Coronary artery (tissue), 2 donors: ENCODE data around the gene GAD2.

Experiments
- DNase-seq: peaks from one replicate; pipeline ENCODE4 v3.0.0-alpha.2; 2017; ENCODE audit warnings: low spot score
- H3K27ac ChIP-seq, 2 donors: fragments of 200-600 bp; sonication (generic); one replicate each; pipeline ENCODE4 v1.5.1; 2016 to 2019
- H3K4me3 ChIP-seq: fragments of 200-600 bp; sonication (generic); 2 replicates; pipeline ENCODE4 v1.5.1; 2016; ENCODE audit warnings: mild to moderate bottlenecking, moderate library complexity
- TF ChIP-seq, protein P1 (sequence below): fragments of 200-600 bp; sonication (generic); IDR thresholded peaks from one replicate; pipeline ENCODE4 v1.5.1; 2019; ENCODE audit warnings: antibody characterized with exemption

Gene GAD2

DNA sequence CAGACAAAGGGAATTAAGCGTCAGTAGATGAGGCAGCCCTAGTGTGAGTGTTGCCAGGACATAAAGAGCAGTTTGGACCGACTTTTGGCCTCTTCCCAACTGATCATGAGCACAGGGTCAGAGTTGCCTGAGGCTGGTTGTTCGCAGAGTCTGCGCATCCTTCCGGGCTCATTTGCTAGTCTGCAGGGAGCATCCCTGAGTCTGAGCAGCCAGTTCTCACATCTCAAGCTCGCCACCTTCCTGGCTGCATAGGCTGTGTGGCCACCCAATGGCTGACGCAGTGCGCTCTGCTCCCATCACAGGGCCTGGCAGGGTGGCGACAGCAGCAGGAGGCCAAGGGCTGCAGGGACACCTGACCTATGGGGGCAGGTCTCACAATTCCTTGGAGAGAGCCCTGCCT lies 5.0 kb downstream of the GAD2 start:
- Histone ChIP-seq H3K27ac (no peak overlapping the region), H3K4me3 (no peak overlapping the region)
- DNase-seq = no peak
- TF ChIP-seq, protein P1, sequence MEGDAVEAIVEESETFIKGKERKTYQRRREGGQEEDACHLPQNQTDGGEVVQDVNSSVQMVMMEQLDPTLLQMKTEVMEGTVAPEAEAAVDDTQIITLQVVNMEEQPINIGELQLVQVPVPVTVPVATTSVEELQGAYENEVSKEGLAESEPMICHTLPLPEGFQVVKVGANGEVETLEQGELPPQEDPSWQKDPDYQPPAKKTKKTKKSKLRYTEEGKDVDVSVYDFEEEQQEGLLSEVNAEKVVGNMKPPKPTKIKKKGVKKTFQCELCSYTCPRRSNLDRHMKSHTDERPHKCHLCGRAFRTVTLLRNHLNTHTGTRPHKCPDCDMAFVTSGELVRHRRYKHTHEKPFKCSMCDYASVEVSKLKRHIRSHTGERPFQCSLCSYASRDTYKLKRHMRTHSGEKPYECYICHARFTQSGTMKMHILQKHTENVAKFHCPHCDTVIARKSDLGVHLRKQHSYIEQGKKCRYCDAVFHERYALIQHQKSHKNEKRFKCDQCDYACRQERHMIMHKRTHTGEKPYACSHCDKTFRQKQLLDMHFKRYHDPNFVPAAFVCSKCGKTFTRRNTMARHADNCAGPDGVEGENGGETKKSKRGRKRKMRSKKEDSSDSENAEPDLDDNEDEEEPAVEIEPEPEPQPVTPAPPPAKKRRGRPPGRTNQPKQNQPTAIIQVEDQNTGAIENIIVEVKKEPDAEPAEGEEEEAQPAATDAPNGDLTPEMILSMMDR = no peak

DNA sequence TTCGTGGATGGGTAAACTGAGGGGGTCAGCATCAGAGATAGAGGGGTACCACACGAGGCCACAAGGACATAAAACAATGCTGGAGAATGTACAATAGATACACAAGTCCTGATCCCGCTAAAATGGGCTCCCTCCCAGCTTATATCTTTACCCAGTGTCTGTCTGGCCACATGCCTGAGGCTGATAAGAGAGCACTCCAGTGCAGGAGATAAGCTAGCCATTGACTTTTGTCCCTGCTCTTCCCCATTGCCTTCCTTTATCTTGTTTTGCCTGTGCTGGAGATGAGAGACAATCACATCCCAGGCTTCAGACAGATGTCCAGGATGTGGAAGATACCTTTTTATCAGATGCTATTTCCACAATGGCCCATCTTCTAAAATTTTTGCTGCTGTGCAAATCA lies 6.0 kb downstream of the GAD2 start:
- no peak for DNase-seq
- Histone ChIP-seq H3K4me3 (no peak overlapping the region), H3K27ac (no peak overlapping the region)
- TF ChIP-seq, protein P1 = no peak

DNA sequence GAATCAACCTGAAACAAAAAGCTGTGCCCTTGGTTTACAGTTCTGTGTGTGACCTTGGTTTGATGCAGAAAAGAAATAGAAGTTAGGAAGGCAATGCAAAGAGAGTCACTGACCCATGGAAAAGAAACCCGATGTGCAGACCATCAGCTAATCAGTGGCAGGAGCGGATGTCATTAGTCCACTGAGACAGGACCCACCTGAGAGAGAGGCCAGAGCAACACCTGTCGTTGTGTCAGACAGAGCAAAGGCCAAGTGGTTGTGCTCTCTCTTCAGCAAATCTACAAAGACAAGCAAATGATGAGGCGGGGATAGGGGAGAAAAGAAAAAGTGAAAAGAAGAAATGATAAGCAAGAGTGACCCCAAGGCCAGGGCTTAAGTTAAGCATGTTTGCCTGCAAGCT lies 8.7 kb downstream of the GAD2 start:
- H3K27ac ChIP-seq = no peak overlapping the region

DNA sequence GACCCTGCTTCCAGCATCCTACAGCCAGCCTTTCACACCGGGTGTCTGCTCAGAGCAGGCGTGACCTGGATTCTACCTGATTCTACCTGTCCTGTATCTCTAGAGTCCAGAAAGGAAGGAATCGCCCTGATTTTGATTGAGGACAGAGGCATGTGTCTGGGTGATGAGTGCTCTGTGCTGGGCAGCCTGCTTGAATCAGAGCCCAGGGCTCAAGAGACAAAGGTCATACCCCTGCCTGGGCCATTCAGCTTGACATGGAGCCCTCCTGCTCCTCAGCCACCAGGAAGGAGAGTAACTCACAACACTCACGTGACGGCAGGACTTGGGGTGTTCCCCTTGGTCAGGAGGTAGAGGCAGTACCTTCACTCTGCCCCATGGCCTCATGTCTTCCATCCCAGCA lies 11.2 kb downstream of the GAD2 start:
- TF ChIP-seq, protein P1 = no peak
- Histone ChIP-seq H3K27ac (no peak overlapping the region), H3K4me3 (no peak overlapping the region)
- DNase-seq = no peak

More for the DNA sequence above, 8.7 kb downstream of the GAD2 start:
- no peak overlapping the region for H3K4me3 ChIP-seq
- TF ChIP-seq, protein P1 = no peak
- DNase-seq = no peak

DNA sequence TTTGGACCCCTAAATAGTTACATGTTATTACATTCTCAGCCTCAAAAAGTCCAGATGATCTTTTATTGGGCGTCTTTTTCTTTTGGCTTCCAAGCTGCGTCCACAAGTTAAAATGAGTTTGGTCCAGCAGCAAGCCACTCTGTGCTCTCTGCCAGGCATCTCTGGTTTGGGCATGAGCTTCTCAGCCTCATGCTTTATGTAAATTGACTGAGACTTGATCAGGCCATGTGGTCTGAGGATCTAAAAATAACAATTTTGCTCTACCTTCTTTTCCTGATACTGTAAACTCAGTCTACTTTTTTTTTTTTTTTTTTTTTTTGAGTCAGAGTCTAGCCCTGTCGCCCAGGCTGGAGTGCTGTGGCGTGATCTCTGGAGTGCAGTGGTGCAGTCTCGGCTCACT lies 15.6 kb downstream of the GAD2 start:
- H3K4me3 ChIP-seq = no peak overlapping the region
- TF ChIP-seq, protein P1 = no peak
- no peak for DNase-seq
- no peak overlapping the region for H3K27ac ChIP-seq

DNA sequence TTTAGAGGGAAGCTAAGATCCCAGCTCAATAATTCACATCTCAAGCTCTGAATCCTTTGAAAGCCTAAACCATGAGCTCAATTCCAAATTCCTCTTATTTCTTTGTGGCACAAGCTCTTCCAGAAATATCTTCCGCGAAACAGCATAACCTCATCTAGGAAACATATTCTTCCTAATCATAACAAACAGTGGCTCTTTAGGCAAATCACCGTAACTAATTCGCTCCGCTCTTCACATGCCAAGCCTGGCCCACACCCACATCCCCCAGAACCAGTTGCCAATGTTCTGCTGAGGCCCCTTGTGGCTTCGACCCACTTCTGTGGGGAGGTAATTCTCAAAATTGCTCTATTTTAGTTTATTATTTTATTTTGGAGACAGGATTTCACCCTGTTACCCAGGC lies 19.2 kb downstream of the GAD2 start:
- no peak overlapping the region for H3K4me3 ChIP-seq
- H3K27ac ChIP-seq = no peak overlapping the region
- no peak for DNase-seq
- TF ChIP-seq, protein P1 = no peak

DNA sequence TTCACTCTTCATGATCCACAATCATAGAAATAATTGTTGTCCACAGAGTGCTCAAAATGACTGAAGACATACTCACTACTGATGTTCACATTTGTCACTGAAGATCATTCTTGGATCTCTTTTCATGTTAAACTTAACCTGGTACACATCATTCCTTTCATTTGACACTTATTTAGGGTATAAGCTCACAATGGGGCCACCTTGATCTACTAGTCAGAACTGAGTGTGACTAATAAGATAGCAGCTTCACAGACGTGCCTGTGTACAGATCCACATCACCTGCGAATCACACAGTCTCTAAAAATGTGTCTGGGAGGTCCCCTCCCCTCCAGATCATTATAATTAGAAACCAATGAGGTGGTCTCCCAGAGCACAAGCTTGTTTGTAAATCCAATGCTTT lies 21.8 kb downstream of the GAD2 start:
- DNase-seq = no peak
- Histone ChIP-seq H3K4me3 (no peak overlapping the region), H3K27ac (no peak overlapping the region)
- TF ChIP-seq, protein P1 = no peak
